HEK293T (cell line): Measurements from ENCODE around the gene EPN1.

Source experiments
- BHLHE40 ChIP-seq: fragments of 450-650 bp; IDR thresholded peaks from 2 replicates; pipeline ENCODE4 v1.6.1; 2016; ENCODE audit warnings: mild to moderate bottlenecking, moderate library complexity, borderline replicate concordance
- ELF4 ChIP-seq: fragments of 450-650 bp; IDR thresholded peaks from 2 replicates; pipeline ENCODE4 v1.6.1; 2017; ENCODE audit warnings: antibody characterized with exemption
- FOXA1 ChIP-seq: fragments of 450-650 bp; IDR thresholded peaks from 2 replicates; pipeline ENCODE4 v1.6.1; 2016; ENCODE audit warnings: mild to moderate bottlenecking
- FOXM1 ChIP-seq: fragments of 450-650 bp; IDR thresholded peaks from 2 replicates; pipeline ENCODE4 v1.6.1; 2017; ENCODE audit warnings: mild to moderate bottlenecking, borderline replicate concordance
- L3MBTL2 ChIP-seq: fragments of 450-650 bp; conservative IDR thresholded peaks from 2 replicates; pipeline ENCODE4 v1.6.1; 2016; ENCODE audit warnings: mild to moderate bottlenecking
- NFRKB ChIP-seq: fragments of 450-650 bp; IDR thresholded peaks from 2 replicates; pipeline ENCODE4 v1.6.1; 2016; ENCODE audit warnings: mild to moderate bottlenecking, moderate library complexity
- PKNOX1 ChIP-seq: fragments of 450-650 bp; IDR thresholded peaks from 2 replicates; pipeline ENCODE4 v1.6.1; 2016
- SUZ12 ChIP-seq: fragments of 450-650 bp; IDR thresholded peaks from 2 replicates; pipeline ENCODE4 v1.6.1; 2016; ENCODE audit warnings: mild to moderate bottlenecking

GRCh38 chr19:55656988-55657747, 17.9 kb upstream of the EPN1 start:
- TF ChIP-seq NFRKB = no peak
- TF ChIP-seq L3MBTL2 = no peak
- no peak for TF ChIP-seq ELF4
- TF ChIP-seq FOXM1 = no peak
- no peak for TF ChIP-seq FOXA1
- no peak for TF ChIP-seq BHLHE40
- TF ChIP-seq PKNOX1 = no peak
- TF ChIP-seq SUZ12 = no peak
